ENCODE data around the gene JARID2.
"Not testable (repeated sequence)": the region's sequence is repeated elsewhere in the genome, so short reads cannot be mapped to it uniquely, and the experiment has no call there.

Gene JARID2

GRCh38 chr6:15538766-15539495, 293.1 kb downstream of the JARID2 start:
- no peaks in the 10 kb centered on the region for H3K9me3 ChIP-seq (ENCODE audit: control insufficient read depth in 2 of 2, low read length in 2 of 2)
- no peak overlapping the region for H3K9ac ChIP-seq (ENCODE audit: low read depth in 1 of 2, low read length in 2 of 2)
- no peak overlapping the region for H3K27ac ChIP-seq (ENCODE audit: low read depth in 2 of 2, low read length in 2 of 2)
- no peaks in the 10 kb centered on the region for H3K36me3 ChIP-seq (ENCODE audit: control insufficient read depth in 2 of 2, insufficient read depth in 2 of 2, low read length in 2 of 2)
- no peaks in the 10 kb centered on the region for H3K27me3 ChIP-seq (ENCODE audit: control insufficient read depth in 2 of 2, insufficient read depth in 2 of 2, low read length in 2 of 2)
- H3K4me1 ChIP-seq (ENCODE audit: control insufficient read depth in 2 of 2, insufficient read depth in 2 of 2, low read length in 2 of 2) = no peaks in the 10 kb centered on the region
- H3K4me3 ChIP-seq (ENCODE audit: low read length in 2 of 2) = no peak overlapping the region

GRCh38 chr6:15539722-15540270, 293.9 kb downstream of the JARID2 start:
- Histone ChIP-seq H3K4me1 (ENCODE audit: control insufficient read depth in 2 of 2, insufficient read depth in 2 of 2, low read length in 2 of 2) (no peaks in the 10 kb centered on the region), H3K27ac (ENCODE audit: low read depth in 2 of 2, low read length in 2 of 2) (no peak overlapping the region), H3K36me3 (ENCODE audit: control insufficient read depth in 2 of 2, insufficient read depth in 2 of 2, low read length in 2 of 2) (no peaks in the 10 kb centered on the region), H3K9ac (ENCODE audit: low read depth in 1 of 2, low read length in 2 of 2) (no peak overlapping the region), H3K27me3 (ENCODE audit: control insufficient read depth in 2 of 2, insufficient read depth in 2 of 2, low read length in 2 of 2) (no peaks in the 10 kb centered on the region), H3K4me3 (ENCODE audit: low read length in 2 of 2) (no peak overlapping the region), H3K9me3 (ENCODE audit: control insufficient read depth in 2 of 2, low read length in 2 of 2) (no peaks in the 10 kb centered on the region)

- H3K27ac ChIP-seq (ENCODE audit: low read depth in 2 of 2, low read length in 2 of 2); H3K27me3 ChIP-seq (ENCODE audit: control insufficient read depth in 2 of 2, insufficient read depth in 2 of 2, low read length in 2 of 2); H3K9ac ChIP-seq (ENCODE audit: low read depth in 1 of 2, low read length in 2 of 2); H3K4me3 ChIP-seq (ENCODE audit: low read length in 2 of 2); H3K36me3 ChIP-seq (ENCODE audit: control insufficient read depth in 2 of 2, insufficient read depth in 2 of 2, low read length in 2 of 2); H3K4me1 ChIP-seq (ENCODE audit: control insufficient read depth in 2 of 2, insufficient read depth in 2 of 2, low read length in 2 of 2); H3K9me3 ChIP-seq (ENCODE audit: control insufficient read depth in 2 of 2, low read length in 2 of 2): not testable (repeated sequence)
Measured at GRCh38 chr6:15543332-15543917, 297.6 kb downstream of the JARID2 start.

- Histone ChIP-seq H3K4me3 (ENCODE audit: low read length in 2 of 2) (no peak overlapping the region), H3K36me3 (ENCODE audit: control insufficient read depth in 2 of 2, insufficient read depth in 2 of 2, low read length in 2 of 2) (no peaks in the 10 kb centered on the region), H3K27ac (ENCODE audit: low read depth in 2 of 2, low read length in 2 of 2) (no peak overlapping the region), H3K4me1 (ENCODE audit: control insufficient read depth in 2 of 2, insufficient read depth in 2 of 2, low read length in 2 of 2) (no peaks in the 10 kb centered on the region), H3K27me3 (ENCODE audit: control insufficient read depth in 2 of 2, insufficient read depth in 2 of 2, low read length in 2 of 2) (no peaks in the 10 kb centered on the region), H3K9me3 (ENCODE audit: control insufficient read depth in 2 of 2, low read length in 2 of 2) (no peaks in the 10 kb centered on the region), H3K9ac (ENCODE audit: low read depth in 1 of 2, low read length in 2 of 2) (no peak overlapping the region)
Measured at GRCh38 chr6:15544321-15544900, 298.5 kb downstream of the JARID2 start.

GRCh38 chr6:15546591-15546990, 300.7 kb downstream of the JARID2 start:
- no peaks in the 10 kb centered on the region for H3K27me3 ChIP-seq (ENCODE audit: control insufficient read depth in 2 of 2, insufficient read depth in 2 of 2, low read length in 2 of 2)
- H3K9ac ChIP-seq (ENCODE audit: low read depth in 1 of 2, low read length in 2 of 2) = no peak overlapping the region
- H3K36me3 ChIP-seq (ENCODE audit: control insufficient read depth in 2 of 2, insufficient read depth in 2 of 2, low read length in 2 of 2) = peaks cover 0 to 3% of the 10 kb centered on the region in 2 donors
- H3K4me3 ChIP-seq (ENCODE audit: low read length in 2 of 2) = no peak overlapping the region
- H3K4me1 ChIP-seq (ENCODE audit: control insufficient read depth in 2 of 2, insufficient read depth in 2 of 2, low read length in 2 of 2) = peaks cover 0 to 2% of the 10 kb centered on the region in 2 donors
- H3K27ac ChIP-seq (ENCODE audit: low read depth in 2 of 2, low read length in 2 of 2) = no peak overlapping the region
- H3K9me3 ChIP-seq (ENCODE audit: control insufficient read depth in 2 of 2, low read length in 2 of 2) = no peaks in the 10 kb centered on the region

GRCh38 chr6:15547400-15547799, 301.5 kb downstream of the JARID2 start:
- Histone ChIP-seq H3K4me3 (ENCODE audit: low read length in 2 of 2) (no peak overlapping the region), H3K9me3 (ENCODE audit: control insufficient read depth in 2 of 2, low read length in 2 of 2) (no peaks in the 10 kb centered on the region), H3K9ac (ENCODE audit: low read depth in 1 of 2, low read length in 2 of 2) (no peak overlapping the region), H3K27me3 (ENCODE audit: control insufficient read depth in 2 of 2, insufficient read depth in 2 of 2, low read length in 2 of 2) (no peaks in the 10 kb centered on the region), H3K4me1 (ENCODE audit: control insufficient read depth in 2 of 2, insufficient read depth in 2 of 2, low read length in 2 of 2) (peaks cover 0 to 3% of the 10 kb centered on the region in 2 donors), H3K36me3 (ENCODE audit: control insufficient read depth in 2 of 2, insufficient read depth in 2 of 2, low read length in 2 of 2) (peaks cover 0 to 6% of the 10 kb centered on the region in 2 donors), H3K27ac (ENCODE audit: low read depth in 2 of 2, low read length in 2 of 2) (no peak overlapping the region)

GRCh38 chr6:15549371-15549770, 303.5 kb downstream of the JARID2 start:
- Histone ChIP-seq H3K27me3 (ENCODE audit: control insufficient read depth in 2 of 2, insufficient read depth in 2 of 2, low read length in 2 of 2) (no peaks in the 10 kb centered on the region), H3K9ac (ENCODE audit: low read depth in 1 of 2, low read length in 2 of 2) (no peak overlapping the region), H3K27ac (ENCODE audit: low read depth in 2 of 2, low read length in 2 of 2) (no peak overlapping the region), H3K4me3 (ENCODE audit: low read length in 2 of 2) (no peak overlapping the region), H3K4me1 (ENCODE audit: control insufficient read depth in 2 of 2, insufficient read depth in 2 of 2, low read length in 2 of 2) (peaks cover 0 to 3% of the 10 kb centered on the region in 2 donors), H3K9me3 (ENCODE audit: control insufficient read depth in 2 of 2, low read length in 2 of 2) (no peaks in the 10 kb centered on the region), H3K36me3 (ENCODE audit: control insufficient read depth in 2 of 2, insufficient read depth in 2 of 2, low read length in 2 of 2) (peaks cover 0 to 6% of the 10 kb centered on the region in 2 donors)

GRCh38 chr6:15550546-15551123, 304.8 kb downstream of the JARID2 start:
- H3K27me3 ChIP-seq (ENCODE audit: control insufficient read depth in 2 of 2, insufficient read depth in 2 of 2, low read length in 2 of 2) = no peaks in the 10 kb centered on the region
- H3K9me3 ChIP-seq (ENCODE audit: control insufficient read depth in 2 of 2, low read length in 2 of 2) = no peaks in the 10 kb centered on the region
- peaks cover 0 to 6% of the 10 kb centered on the region in 2 donors for H3K36me3 ChIP-seq (ENCODE audit: control insufficient read depth in 2 of 2, insufficient read depth in 2 of 2, low read length in 2 of 2)
- no peak overlapping the region for H3K27ac ChIP-seq (ENCODE audit: low read depth in 2 of 2, low read length in 2 of 2)
- peaks cover 0 to 3% of the 10 kb centered on the region in 2 donors for H3K4me1 ChIP-seq (ENCODE audit: control insufficient read depth in 2 of 2, insufficient read depth in 2 of 2, low read length in 2 of 2)
- no peak overlapping the region for H3K9ac ChIP-seq (ENCODE audit: low read depth in 1 of 2, low read length in 2 of 2)
- H3K4me3 ChIP-seq (ENCODE audit: low read length in 2 of 2) = no peak overlapping the region

- H3K27ac ChIP-seq (ENCODE audit: low read depth in 2 of 2, low read length in 2 of 2) = no peak overlapping the region
Measured at GRCh38 chr6:15551262-15551661, 305.4 kb downstream of the JARID2 start.

GRCh38 chr6:15551798-15552197, 305.9 kb downstream of the JARID2 start:
- Histone ChIP-seq H3K9me3 (ENCODE audit: control insufficient read depth in 2 of 2, low read length in 2 of 2) (no peaks in the 10 kb centered on the region), H3K36me3 (ENCODE audit: control insufficient read depth in 2 of 2, insufficient read depth in 2 of 2, low read length in 2 of 2) (peaks cover 0 to 6% of the 10 kb centered on the region in 2 donors), H3K27me3 (ENCODE audit: control insufficient read depth in 2 of 2, insufficient read depth in 2 of 2, low read length in 2 of 2) (no peaks in the 10 kb centered on the region), H3K4me1 (ENCODE audit: control insufficient read depth in 2 of 2, insufficient read depth in 2 of 2, low read length in 2 of 2) (peaks cover 0 to 3% of the 10 kb centered on the region in 2 donors), H3K27ac (ENCODE audit: low read depth in 2 of 2, low read length in 2 of 2) (no peak overlapping the region), H3K4me3 (ENCODE audit: low read length in 2 of 2) (no peak overlapping the region), H3K9ac (ENCODE audit: low read depth in 1 of 2, low read length in 2 of 2) (no peak overlapping the region)

More at GRCh38 chr6:15551262-15551661, 305.4 kb downstream of the JARID2 start:
- no peaks in the 10 kb centered on the region for H3K9me3 ChIP-seq (ENCODE audit: control insufficient read depth in 2 of 2, low read length in 2 of 2)
- H3K36me3 ChIP-seq (ENCODE audit: control insufficient read depth in 2 of 2, insufficient read depth in 2 of 2, low read length in 2 of 2) = peaks cover 0 to 6% of the 10 kb centered on the region in 2 donors
- H3K9ac ChIP-seq (ENCODE audit: low read depth in 1 of 2, low read length in 2 of 2) = no peak overlapping the region
- no peaks in the 10 kb centered on the region for H3K27me3 ChIP-seq (ENCODE audit: control insufficient read depth in 2 of 2, insufficient read depth in 2 of 2, low read length in 2 of 2)
- H3K4me1 ChIP-seq (ENCODE audit: control insufficient read depth in 2 of 2, insufficient read depth in 2 of 2, low read length in 2 of 2) = peaks cover 0 to 3% of the 10 kb centered on the region in 2 donors
- H3K4me3 ChIP-seq (ENCODE audit: low read length in 2 of 2) = no peak overlapping the region
